SIG-M5 (cell line): ENCODE results near the gene ANKS3.

ENCODE experiments used
- DNase-seq: peaks from one replicate; lab custom pipeline; 2025; lab: John Stamatoyannopoulos, UW

The ANKS3 gene

DNA sequence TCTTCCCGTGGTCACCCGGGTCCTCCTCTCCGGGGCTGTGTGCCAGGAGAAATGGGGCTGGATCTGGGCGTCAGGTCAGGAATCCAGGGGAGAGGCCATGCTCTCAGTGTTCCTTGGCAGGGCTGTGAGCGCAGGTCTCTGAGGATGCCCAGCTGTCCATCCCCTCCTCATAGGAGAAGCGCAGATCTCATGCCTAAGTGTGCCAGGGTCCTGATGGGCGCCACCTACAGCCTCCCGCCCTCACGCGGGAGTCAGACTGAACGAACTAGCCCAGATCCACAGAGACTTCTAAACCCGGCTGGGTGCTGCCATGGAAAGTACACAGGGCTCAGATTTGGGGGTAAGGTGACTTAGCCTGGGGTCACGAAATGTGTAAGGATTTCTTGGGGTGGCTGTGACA, 85.2 kb downstream of the ANKS3 start:
- no peak for DNase-seq

DNA sequence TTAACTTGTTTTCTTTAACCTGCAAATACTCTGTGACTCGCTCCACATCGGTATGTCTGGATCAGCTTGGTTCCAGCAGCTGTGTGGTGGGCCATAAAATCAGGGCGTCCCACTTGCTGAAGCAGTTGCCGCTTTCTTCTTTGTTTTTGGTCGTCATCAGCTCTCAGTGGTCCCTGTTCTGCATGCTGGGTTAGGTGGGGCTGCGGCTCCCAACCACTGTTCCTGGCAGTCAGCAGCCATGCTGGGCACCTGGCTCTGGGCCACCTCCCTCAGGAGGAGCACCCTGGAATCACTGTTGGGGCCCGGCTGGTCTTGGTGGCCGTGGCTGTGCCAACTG, 86.5 kb downstream of the ANKS3 start:
- no peak for DNase-seq

DNA sequence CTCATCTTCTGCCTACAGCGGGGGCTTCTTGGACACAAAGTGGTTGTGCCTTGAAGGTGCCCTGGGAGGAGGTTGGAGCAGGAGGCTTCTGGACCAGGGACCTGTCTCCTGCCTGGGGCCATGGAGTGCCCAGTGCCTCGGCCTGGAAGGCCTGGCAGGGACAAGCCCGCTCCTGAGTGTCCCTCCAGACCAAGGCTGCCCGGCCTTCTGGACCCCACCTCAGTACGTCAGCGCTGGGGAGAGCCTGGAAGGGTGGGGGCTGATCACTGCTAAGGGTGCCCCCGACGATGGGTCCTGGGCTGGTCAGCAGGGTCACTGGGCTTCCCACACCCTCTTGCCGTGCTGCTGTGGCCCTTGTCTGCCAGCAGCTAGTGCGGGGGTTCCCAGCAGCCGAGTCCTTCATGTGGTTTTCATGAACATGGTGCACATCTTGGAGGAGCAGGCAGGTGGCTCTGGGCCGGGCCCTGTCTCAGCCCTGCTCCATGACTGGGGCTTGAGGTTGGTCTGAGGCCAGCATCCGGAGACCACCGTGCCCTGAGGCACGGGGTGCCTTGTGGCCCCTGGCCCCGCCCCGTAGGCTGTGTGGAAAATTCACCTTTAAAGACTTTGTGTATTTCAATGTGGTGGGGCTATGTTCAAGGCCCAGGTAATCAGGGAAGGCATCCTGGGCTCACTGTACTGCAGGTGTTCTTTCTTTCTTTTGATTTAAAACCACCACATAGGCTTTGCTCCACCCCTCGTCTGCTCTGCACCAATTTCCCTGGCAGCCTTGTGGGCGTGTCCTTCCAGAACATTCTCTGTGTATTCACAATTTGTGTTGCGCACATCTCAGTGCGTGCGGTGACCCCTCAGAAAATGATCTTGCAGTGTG, 87.1 kb downstream of the ANKS3 start:
- no peak for DNase-seq
